ENCODE results near the gene ARMC8. TPM values are rescaled to one million over a fixed set of nuclear protein-coding genes. Genes with fewer than 3 reads are reported as not detected.

ARMC8 gene
- total RNA-seq, 1 donor from 2014 or later = 54.4 TPM

DNA sequence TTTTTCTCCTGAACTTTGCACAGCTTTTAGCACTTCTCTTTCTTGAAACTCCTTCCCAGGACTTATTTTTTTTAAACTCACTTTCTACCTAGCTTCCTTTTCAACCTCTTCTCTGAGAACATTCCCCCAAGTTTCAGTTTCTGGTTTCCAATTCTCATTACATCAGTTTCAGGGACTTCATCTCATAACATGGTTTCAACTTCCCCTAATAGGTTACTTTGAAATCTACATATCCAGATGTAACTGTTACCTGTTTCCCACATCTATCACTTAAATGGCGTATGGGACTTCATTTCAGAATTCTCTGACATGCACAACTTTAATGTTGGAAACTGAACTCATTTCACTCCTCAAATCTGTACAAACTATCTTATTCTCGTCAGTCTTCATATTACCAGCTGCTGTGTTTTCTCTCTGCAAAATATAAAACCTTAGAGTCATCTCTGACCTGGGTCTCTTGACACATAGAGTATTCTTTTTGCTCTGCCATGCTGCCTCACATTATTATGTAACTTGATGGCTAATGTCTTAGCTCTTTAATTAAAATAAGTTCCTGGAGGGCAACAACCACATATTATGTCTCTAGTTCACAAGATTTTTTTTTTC lies 84.2 kb downstream of the ARMC8 start:
- Mint-ChIP-seq H3K27ac (ENCODE audit: unreplicated experiment) (no peak overlapping the region), H3K27me3 (ENCODE audit: unreplicated experiment) (no peaks in the 10 kb centered on the region), H3K9me3 (ENCODE audit: unreplicated experiment) (no peaks in the 10 kb centered on the region), H3K4me3 (ENCODE audit: unreplicated experiment) (no peak overlapping the region), H3K4me1 (ENCODE audit: low read depth, unreplicated experiment) (no peaks in the 10 kb centered on the region), H3K36me3 (ENCODE audit: unreplicated experiment) (no peaks in the 10 kb centered on the region)
- TF ChIP-seq, protein P1, sequence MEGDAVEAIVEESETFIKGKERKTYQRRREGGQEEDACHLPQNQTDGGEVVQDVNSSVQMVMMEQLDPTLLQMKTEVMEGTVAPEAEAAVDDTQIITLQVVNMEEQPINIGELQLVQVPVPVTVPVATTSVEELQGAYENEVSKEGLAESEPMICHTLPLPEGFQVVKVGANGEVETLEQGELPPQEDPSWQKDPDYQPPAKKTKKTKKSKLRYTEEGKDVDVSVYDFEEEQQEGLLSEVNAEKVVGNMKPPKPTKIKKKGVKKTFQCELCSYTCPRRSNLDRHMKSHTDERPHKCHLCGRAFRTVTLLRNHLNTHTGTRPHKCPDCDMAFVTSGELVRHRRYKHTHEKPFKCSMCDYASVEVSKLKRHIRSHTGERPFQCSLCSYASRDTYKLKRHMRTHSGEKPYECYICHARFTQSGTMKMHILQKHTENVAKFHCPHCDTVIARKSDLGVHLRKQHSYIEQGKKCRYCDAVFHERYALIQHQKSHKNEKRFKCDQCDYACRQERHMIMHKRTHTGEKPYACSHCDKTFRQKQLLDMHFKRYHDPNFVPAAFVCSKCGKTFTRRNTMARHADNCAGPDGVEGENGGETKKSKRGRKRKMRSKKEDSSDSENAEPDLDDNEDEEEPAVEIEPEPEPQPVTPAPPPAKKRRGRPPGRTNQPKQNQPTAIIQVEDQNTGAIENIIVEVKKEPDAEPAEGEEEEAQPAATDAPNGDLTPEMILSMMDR (IDR thresholded peaks at IDR 0.05; ENCODE audit: partially characterized antibody, unreplicated experiment) = no peak
- no peak for DNase-seq

DNA sequence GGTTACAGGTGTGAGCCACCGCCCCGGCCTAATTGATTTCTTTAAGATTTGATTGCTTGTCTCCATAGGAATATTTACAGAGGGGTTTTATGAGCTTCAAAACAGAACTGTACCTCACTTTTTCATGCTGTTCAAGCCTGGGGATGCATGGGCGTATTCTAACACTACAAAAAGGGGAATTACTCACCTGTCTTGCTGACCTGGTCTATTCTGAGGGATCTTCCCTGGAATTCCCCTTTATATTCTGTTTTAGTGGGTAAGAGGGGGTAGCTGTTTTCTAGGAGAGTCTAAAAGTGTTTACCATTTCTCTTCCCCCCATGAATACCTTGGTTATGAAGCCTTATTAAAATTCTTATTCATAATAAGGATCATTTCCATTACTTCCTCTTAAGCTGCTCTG lies 94.5 kb downstream of the ARMC8 start:
- no peak overlapping the region for H3K27ac Mint-ChIP-seq (ENCODE audit: unreplicated experiment)
- H3K36me3 Mint-ChIP-seq (ENCODE audit: unreplicated experiment) = no peaks in the 10 kb centered on the region
- TF ChIP-seq, protein P1 (IDR thresholded peaks at IDR 0.05; ENCODE audit: partially characterized antibody, unreplicated experiment) = no peak
- H3K4me3 Mint-ChIP-seq (ENCODE audit: unreplicated experiment) = no peak overlapping the region
- no peak for DNase-seq
- H3K27me3 Mint-ChIP-seq (ENCODE audit: unreplicated experiment) = peaks cover 2% of the 10 kb centered on the region
- H3K4me1 Mint-ChIP-seq (ENCODE audit: low read depth, unreplicated experiment) = no peaks in the 10 kb centered on the region
- H3K9me3 Mint-ChIP-seq (ENCODE audit: unreplicated experiment) = no peaks in the 10 kb centered on the region

DNA sequence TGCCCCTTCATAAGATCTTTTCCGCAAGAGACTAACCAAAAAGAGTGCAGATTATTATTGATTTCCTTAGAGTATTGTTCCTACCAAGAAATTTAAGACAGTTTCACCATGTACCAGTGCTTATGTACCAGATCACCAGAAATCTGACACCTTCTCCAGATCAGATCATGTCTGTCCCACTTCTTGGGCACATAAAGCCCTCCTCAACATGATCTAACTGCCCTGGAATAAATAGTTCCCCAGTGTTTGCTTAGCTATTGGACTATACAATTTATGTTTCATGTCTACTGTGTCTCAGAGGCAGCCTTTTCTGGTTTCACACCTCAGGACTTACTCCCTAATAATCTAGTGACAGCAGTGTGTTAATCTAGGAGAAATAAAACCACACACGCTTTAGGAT lies 95.7 kb downstream of the ARMC8 start:
- Mint-ChIP-seq H3K27ac (ENCODE audit: unreplicated experiment) (no peak overlapping the region), H3K36me3 (ENCODE audit: unreplicated experiment) (no peaks in the 10 kb centered on the region), H3K9me3 (ENCODE audit: unreplicated experiment) (no peaks in the 10 kb centered on the region), H3K4me3 (ENCODE audit: unreplicated experiment) (no peak overlapping the region), H3K4me1 (ENCODE audit: low read depth, unreplicated experiment) (no peaks in the 10 kb centered on the region), H3K27me3 (ENCODE audit: unreplicated experiment) (peaks cover 2% of the 10 kb centered on the region)
- TF ChIP-seq, protein P1 (IDR thresholded peaks at IDR 0.05; ENCODE audit: partially characterized antibody, unreplicated experiment) = no peak
- DNase-seq = no peak

DNA sequence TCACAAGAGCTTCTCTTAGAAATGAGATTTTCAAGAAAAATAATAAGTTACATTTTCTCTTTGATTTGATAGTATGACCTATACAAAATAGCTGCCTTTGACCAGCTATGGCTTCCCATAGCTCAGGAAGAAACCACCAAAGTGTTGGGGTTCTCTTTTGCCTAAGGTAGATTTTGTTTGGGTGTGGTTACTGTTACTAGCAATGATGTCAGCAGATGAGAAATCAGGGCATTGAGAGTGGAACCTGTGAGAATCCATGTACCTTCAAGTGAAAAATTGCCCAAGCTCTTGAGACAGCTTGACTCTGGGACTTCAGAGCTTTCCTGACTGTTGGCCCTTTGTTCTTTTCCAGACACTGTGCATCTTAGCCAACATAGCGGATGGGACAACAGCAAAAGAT lies 97.0 kb downstream of the ARMC8 start:
- DNase-seq = no peak
- Mint-ChIP-seq H3K9me3 (ENCODE audit: unreplicated experiment) (no peaks in the 10 kb centered on the region), H3K27ac (ENCODE audit: unreplicated experiment) (no peak overlapping the region), H3K4me1 (ENCODE audit: low read depth, unreplicated experiment) (no peaks in the 10 kb centered on the region), H3K36me3 (ENCODE audit: unreplicated experiment) (no peaks in the 10 kb centered on the region), H3K4me3 (ENCODE audit: unreplicated experiment) (no peak overlapping the region), H3K27me3 (ENCODE audit: unreplicated experiment) (peaks cover 2% of the 10 kb centered on the region)
- TF ChIP-seq, protein P1 (IDR thresholded peaks at IDR 0.05; ENCODE audit: partially characterized antibody, unreplicated experiment) = no peak

DNA sequence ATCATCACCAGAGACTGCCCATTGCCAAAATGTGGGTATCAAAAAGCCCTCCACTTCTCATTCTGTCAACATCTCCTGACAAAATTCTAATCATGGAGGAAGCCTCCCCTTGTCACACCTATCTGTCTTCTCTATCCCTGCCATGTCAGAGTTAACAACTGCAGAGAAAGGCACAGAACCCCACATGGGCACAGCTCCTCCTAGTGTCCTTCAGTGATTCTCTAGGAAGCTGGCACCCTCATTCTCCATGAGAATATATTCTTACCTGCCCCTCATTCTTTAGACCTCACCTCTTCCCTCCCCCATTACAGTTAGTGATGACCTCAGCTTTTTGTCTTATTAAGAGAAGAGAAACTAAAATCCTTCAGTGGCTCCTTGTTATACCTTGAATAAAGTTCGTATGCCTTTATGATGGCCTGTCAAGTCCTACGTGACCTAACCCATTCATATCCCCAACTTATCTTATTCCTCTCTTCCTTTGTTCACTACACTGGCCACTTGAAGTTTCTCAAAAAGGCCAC lies 97.9 kb downstream of the ARMC8 start:
- no peak for DNase-seq
- H3K27me3 Mint-ChIP-seq (ENCODE audit: unreplicated experiment) = no peaks in the 10 kb centered on the region
- TF ChIP-seq, protein P1 (IDR thresholded peaks at IDR 0.05; ENCODE audit: partially characterized antibody, unreplicated experiment) = no peak
- no peak overlapping the region for H3K27ac Mint-ChIP-seq (ENCODE audit: unreplicated experiment)
- H3K9me3 Mint-ChIP-seq (ENCODE audit: unreplicated experiment) = no peaks in the 10 kb centered on the region
- H3K4me1 Mint-ChIP-seq (ENCODE audit: low read depth, unreplicated experiment) = no peaks in the 10 kb centered on the region
- no peak overlapping the region for H3K4me3 Mint-ChIP-seq (ENCODE audit: unreplicated experiment)
- H3K36me3 Mint-ChIP-seq (ENCODE audit: unreplicated experiment) = peaks cover 4% of the 10 kb centered on the region
